IPS DF 4.7 (cell line): ENCODE results near the gene GPX5.
"Not testable (repeated sequence)": the region's sequence is repeated elsewhere in the genome, so short reads cannot be mapped to it uniquely, and the experiment has no call there.

ENCODE experiments used
- DNase-seq: peaks from one replicate; pipeline ENCODE4 v3.0.0-alpha.2; 2013; ENCODE audit warnings: low spot score; ENCODE audit errors: extremely low read depth

Gene GPX5, protein sequence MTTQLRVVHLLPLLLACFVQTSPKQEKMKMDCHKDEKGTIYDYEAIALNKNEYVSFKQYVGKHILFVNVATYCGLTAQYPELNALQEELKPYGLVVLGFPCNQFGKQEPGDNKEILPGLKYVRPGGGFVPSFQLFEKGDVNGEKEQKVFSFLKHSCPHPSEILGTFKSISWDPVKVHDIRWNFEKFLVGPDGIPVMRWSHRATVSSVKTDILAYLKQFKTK

DNA sequence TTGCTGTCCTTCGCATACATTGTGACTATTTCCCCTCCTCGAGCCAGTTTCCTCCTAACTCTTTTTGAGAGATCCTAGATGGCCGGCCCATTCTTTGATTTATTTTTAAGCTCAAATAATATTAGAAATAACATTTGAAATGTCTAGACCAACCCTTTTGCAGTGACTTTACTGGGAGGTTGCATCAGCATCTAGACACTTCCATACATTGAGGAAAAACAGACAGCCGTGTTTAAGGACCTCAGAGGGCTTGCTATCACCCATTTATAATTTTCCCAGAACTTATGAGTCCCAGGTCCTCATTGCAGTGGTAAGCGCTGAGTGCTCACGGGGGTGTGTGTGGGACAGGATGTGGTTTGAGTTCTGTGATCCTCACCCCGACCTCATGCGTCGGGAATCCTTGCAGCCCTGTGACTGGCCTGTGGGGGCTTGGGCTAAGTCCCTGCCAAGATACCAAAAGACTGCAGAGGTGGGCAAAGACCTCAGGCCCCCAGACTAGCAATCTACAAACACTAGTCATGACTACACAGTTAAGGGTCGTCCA, at the start of gene GPX5:
GPX5 (plus strand) TSS at position 386 of the 544 bp plus-strand sequence; CDS start at position 519, 133 bp downstream.
- DNase-seq: no peak

DNA sequence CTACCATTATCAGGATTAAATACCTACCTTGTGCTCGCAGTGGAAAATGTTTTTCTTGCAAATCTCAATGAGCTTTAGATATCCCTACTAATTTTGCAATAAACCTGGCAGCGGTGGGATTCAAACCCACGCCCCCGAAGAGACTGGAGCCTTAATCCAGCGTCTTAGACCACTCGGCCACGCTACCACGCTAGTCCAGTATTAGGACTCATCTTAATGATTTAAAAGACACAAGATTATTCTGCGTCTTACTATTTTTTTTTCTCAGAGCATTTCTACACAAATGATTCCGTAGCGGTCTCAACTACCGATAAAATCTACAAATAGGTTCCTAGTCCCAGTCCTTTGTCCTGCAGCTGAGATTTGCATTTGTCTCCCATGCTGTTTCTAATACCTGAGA, 47.2 kb upstream of the GPX5 start:
- DNase-seq: no peak

DNA sequence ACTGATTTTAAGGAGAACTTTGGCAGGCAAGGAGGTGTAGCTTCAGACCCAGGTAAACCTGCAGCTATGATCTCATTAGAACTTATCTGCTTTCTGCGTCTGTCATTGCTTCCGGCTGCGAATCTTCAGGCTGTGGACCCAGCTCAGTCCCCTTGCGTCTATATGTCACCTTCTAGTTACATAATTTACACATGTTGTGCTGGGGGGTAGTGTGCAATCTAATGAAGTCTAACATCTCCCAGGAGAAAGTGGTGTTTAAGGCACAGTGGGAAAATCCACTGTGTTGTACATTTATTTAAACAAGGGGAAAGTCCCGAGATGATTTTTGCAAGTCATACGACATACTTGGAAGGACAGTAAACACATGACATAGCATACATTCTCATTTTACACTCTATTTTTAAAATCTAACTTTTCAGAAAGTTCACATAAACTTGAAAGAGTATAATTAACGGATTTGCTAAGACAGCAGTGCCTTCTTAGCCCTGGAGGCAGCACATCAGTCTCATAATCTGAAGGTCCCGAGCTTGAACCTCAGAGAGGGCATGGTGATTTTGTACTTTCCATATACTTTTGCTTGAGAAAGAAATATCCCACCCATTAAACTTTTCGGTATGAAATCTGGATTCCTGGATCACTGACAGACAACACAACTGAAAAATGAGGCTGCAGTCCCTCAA, 45.3 kb upstream of the GPX5 start:
- DNase-seq: no peak

DNA sequence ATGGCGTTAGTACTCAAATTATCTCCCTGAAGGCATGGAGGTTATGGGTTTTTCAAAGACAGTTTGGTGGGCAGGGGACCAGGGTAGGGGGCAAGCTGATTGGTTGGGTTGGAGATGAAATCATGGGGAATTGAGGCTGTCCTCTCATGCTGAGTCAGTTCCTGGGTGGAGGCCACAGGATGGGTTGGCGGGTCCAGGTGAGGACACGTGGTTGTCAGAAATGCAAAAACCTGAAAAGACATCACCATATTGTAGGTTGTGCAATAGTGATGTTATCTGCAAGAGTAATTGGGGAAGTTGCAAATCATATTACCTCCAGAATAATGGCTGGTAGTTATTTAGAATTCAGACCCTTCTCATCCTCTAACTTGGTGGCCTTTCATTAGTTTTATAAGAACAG, 40.2 kb upstream of the GPX5 start:
- no peak for DNase-seq

DNA sequence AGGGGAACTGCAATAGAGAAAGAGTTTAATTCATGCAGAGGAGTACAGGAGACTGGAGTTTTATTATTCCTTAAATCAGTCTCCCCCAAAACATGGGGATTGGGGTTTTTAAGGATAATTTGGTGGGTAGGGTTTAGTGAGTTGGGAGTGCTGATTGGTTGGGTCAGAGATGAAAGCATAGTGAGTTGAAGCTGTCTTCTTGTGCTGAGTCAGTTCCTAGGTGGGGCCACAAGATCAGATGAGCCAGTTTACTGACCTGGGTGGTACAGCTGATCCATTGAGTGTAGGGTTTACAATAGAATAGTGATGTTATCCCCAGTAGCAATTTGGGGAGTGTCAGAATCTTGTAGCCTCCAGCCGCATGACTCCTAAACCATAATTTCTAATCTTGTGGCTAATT, 39.1 kb upstream of the GPX5 start:
- DNase-seq: no peak

DNA sequence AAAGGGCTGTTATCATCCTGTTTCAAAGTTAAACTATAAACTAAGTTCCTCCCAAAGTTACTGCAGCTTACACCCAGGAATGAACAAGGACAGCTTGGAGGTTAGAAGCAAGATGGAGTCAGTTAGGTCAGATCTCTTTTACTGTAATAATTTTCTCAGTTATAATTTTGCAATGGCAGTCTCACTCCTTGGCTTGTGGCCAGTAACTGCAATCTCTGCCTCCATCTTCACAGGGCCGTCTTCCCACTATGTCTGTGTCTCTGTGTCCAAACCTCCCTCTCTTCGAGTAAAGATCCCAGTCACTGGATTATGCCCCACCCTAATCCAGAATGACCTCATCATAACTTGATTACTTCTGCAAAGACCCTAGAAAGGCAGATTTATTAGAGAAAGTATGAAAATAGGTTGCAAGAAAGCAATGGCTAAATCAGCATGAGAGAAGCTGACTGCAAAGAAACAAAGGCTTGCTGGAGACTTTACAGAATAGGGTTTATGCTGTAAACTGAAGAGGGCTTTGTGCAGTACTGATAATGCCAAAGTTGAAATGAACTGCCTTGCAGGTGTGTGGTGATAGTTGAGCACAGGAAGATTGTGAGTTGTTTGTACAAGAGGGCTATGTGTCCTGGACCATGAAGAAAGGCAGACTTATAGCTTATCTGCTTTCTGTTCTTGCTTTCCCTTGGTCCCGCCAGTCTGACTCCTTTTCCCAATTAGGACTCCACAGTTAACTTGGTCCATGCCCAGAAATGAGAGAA, 38.5 kb upstream of the GPX5 start:
- DNase-seq: no peak

DNA sequence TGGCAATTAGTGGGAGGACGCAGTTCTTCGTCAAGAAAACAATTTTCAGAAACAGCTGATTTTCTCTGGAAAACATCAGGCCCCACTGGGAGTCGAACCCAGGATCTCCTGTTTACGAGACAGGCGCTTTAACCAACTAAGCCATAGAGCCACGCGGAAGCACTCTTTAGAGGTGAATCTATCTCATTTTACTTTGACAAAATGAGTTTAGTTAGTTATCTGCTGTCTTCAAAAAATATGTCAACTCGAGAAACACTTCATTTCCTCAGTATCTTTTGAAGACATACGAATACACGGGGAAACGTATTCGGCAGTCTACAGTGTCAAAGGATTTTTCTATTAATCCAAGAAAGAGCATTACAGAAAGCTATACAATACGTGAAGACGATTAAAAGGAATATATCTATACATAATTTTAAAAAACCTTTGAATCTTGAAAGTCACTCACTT, 36.7 kb upstream of the GPX5 start:
- no peak for DNase-seq

DNA sequence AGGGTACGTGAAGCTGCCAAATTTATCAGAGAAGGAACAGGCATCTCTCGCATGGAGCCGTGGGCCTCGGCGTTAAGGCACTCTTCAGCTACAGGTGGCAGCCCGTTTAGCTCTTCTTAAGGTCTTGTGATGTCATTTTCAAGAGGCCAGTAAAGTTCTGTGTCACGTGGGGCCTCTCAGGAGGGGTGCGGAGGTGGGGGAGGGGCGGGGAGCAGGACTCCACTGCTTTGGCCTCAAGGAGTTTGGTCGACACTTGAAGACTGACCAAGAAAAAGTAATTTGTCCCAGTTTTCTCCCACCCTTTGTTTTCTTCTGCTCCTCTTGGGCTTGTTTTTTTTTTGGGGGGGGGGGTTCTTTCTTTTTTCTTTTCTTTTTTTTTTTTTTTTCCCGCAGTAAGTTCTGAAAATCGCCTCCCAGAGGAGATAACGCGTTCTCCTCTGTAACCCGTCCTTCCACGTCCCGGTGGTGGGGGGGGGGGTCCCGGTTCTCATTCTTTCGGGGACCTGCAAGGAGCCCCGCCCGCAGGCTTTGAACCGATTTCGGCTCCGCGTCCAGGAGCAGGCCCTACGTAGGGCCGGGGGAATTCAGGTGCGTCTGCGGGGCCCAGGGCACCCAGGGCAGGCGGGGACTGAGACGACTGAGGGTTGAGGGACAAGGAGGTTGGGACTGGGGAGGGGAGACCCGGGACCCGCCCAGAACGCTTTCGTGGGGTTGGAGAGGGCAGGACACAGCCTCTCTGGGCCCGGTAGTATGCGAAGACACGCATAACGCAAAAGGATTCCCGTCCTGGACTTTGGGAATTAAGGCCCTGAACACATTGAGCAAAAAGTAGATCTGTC, 36.1 kb upstream of the GPX5 start:
- DNase-seq: no peak

DNA sequence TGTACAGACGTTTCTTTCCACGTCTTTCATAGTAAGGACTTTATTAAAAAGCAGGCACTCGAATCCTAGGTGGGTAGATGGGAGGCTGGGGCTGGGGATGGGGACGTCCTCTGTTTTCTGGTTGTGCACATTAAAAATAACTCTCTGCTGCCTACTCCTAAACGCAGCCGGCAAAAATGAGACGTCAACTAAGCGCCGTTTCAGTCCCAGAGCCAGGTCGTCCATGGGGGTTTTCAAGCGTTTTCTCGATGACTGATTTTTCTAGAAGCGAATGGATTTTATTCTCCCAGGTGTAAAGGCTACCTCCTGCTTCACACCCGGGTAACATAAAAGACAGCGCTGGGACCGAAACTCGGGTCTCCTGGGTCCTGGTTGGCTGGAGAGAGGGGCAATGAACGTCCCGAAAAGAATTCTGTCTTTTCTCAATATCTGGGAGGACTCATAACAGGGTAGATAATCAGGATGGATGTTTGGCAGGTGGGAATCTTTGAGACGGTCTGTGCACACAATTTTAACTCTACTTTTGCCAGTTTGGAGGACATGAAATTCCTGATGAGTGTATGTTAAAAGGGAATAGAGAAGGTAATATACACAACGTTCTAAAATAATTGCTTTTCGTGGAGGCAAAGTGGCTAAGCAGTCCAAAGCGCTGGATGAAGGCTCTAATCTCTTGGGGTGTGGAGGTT, 35.3 kb upstream of the GPX5 start:
- DNase-seq: no peak

DNA sequence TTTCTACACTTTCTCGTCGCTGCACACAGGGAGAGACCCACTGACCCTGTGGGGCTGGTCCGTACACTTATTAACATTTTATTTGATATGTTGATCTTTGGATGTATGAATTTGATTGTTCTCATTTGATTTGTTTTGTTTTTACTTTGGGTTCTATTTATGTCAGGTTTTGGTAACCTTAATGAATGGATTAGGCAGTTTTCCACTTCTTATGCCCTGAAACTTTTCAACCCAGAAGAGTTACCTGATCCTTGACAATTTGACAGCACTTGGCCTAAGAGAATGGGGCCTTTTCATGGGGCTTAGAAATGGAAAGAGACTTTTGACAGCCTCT, 33.7 kb upstream of the GPX5 start:
- no peak for DNase-seq

DNA sequence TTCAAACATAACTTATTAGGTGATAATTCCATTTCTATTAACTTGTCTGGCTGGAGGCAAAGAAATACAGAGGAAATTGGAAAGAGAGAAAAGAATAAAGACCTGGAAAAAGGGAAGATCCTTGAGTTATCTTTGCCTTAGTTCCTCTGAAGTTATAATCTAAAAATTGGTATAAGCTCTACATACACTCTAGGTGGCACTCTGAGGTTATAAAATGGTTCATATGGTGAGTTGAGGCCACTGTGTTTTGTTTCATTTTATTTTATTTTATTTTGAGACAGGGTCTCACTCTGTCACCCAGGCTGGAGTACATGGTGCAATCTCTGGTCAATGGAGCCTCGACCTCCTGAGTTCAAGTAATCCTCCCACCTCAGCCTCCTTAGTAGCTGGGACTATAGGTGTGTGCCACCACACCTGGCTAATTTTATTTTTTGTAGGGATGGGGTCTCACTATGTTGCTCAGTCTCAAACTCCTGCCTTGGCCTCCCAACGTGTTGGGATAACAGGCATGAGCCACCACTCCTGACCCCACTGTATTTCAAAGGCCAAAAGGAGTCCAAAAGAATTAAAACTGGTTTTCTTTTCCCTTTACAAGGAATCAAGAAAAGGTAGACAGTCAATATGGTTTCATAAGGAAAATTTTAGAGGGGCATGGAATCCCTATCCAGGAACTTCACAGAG, 29.4 kb upstream of the GPX5 start:
- no peak for DNase-seq

DNA sequence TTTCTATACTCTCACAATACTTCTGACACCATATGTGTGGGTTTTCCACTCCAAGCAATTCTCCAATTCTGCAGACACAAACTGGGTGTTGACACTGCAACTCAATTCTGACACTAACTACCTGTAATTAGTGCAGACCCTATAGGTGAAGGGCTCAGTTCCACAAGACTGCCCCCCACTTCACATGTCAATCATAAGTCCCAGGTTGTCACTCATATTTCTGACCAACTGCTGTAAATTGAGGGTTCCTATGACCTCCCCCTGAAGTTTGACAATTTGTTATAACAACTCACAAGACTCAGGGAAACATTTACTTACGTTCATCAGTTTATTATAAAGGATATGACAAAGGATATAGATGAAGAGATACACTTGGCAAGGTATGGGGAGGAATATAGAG, 28.4 kb upstream of the GPX5 start:
- DNase-seq: no peak

DNA sequence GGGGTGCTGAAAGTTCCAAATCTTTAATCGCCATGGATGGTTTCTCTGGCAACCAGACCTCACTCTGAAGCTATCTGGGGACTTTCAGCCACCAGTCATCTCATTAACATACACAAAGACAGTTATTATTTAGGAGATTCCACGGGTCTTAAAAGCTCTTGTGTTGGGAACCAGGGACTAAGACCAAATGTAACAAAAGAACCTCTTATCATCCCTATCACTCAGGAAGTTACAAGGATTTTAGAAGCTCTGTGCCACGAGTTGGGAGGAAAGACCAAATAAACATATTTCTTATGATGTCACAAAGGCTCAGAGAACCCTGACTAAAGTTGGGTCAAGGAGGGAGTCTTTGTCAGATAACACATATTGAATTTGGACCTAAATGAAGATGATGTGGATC, 27.8 kb upstream of the GPX5 start:
- no peak for DNase-seq

DNA sequence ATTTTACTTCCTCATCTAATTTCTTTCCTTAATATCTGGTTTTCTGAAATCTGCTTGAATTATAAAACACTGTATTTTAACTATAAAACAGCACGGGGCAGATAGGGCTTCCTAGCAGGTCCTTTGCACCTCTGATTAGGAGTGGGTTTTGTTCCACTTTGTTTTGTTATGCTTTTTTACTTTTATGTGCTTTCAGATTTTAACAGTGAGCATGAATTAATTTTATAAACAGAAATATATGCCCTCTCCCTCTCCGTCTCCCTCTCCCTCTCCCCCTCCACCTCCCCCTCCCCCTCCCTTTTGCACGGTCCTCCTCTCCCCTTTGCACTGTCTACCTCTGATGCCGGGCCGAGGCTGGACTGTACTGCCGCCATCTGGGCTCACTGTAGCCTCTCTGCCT, 24.4 kb upstream of the GPX5 start:
- DNase-seq: no peak

DNA sequence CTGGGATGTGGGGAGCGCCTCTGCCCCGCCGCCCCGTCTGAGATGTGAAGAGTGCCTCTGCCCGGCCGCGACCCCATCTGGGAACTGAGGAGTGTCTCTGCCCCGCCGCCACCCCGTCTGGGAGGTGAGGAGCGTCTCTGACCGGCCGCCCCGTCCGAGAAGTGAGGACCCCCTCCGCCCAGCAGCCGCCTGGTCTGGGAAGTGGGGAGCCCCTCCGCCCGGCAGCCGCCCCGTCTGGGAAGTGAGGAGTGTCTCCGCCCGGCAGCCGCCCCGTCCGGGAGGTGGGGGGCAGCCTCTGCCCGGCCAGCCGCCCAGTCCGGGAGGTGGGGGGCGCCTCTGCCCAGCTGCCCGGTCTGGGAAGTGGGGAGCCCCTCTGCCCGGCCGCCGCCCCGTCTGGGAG, 23.5 kb upstream of the GPX5 start:
- DNase-seq: not testable (repeated sequence)

DNA sequence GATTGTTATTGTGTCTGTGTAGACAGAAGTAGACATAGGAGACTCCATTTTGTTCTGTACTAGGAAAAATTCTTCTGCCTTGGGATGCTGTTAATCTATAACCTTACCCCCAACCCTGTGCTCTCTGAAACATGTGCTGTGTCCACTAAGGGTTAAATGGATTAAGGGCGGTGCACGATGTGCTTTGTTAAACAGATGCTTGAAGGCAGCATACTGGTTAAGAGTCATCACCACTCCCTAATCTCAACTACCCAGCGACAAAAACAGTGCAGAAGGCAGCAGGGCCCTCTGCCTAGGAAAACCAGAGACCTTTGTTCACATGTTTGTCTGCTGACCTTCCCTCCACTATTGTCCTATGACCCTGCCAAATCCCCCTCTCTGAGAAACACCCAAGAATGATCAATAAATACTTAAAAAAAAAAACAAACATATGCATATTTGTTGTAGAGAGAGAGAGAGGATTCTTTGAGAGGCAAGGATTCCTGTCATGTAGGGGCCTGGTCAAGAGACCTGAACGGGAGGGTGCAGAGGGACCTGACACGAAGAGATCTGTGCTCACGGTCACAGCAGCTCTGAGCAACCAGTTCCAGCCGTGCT, 22.9 kb upstream of the GPX5 start:
- not testable (repeated sequence) for DNase-seq

DNA sequence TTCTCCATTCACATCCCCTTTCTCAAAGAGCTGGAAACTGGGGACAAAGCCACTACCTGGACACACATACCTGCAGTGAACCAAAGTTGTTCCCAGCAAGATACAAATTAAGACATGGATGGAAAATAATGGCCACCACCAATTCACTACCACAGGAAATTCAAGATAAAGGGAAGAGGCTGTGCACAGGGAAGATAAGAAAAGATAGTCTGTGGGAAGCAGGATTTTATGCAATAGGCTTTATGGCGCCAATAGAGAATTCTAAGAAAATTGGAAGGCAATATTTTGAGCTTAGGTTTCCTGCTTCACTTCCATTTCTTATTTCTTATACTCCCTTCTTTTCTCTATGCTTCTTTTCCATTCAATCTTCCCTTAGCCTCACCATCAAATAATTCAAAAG, 19.9 kb upstream of the GPX5 start:
- no peak for DNase-seq

DNA sequence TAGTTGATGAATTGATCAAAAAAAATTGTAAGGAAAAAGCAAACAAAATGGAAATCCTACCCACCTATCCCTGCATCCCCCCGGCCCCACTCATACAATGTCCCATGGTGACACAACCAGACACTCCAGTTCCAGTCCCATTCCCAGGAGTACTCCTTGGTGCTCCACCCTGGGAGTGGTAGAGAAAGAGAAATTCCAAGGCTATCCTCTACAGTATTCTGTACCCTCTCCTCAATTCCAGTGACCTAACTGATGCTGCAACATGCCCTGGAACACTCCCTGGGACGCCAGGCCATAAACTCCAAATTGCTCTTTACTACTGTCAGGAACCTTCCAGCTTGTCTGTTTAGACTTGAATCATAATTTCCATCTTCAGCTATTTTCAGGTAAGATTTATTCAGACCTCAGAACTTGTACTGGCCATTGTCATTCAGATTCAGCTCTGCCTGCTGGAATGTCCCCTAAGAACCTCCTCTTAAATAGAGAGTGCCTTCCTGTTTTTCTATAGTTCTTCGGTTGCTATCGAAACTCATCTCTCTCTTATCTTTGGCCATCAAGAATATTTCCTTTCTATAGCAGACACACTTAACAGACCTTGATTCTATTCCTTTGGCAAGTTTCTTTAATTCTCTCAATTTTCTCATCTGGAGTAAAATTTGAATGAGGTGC, 18.7 kb upstream of the GPX5 start:
- no peak for DNase-seq

DNA sequence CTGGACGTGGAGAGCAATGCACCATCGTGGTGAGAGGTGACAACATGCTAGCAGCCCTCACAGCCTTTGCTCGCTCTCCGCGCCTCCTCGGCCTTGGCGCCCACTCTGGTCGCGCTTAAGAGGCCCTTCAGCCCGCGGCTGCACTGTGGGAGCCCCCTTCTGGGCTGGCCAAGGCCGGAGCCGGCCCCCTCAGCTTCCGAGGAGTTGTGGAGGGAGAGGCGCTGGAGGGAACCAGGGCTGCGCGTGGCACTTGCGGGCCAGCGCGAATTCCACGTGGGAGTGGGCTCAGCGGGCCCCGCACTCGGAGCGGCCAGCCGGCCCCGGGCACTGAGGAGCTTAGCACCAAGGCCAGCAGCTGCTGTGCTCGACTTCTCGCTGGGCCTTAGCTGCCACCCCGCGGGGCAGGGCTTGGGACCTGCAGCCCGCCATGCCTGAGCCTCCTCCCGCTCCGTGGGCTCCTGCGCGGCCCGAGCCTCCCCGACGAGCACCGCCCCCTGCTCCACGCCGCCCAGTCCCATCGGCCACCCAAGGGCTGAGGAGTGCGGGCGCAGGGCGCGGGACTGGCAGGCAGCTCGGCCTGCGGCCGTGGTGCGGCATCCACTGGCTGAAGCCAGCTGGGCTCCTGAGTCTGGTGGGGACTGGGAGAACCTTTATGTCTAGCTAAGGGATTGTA, 13.9 kb upstream of the GPX5 start:
- DNase-seq: no peak
